ENCODE data around the gene TMEM145. TPM values are rescaled to one million over a fixed set of nuclear protein-coding genes. Genes with fewer than 3 reads are reported as not detected.

Gene TMEM145
- total RNA-seq, 1 donor from 2014 or later = not detected

GRCh38 chr19:42268704-42269477, 44.2 kb upstream of the TMEM145 start, which contains the start of gene CIC:
TSS of gene CIC (plus strand) at chr19:42269252. CDS start at chr19:42271784, 2,532 bp downstream.
- no peaks in the 10 kb centered on the region for H4K20me1 ChIP-seq (ENCODE audit: insufficient read depth, low read length)
- H3K27ac ChIP-seq (ENCODE audit: low read depth, low read length) = peak within 1 kb of the TSS; percentile 100
- Mint-ChIP-seq H3K27ac (ENCODE audit: unreplicated experiment) (peak within 1 kb of the TSS; percentile 92), H3K27me3 (ENCODE audit: low read depth, unreplicated experiment) (no peaks in the 10 kb centered on the region), H3K4me1 (ENCODE audit: low read depth, unreplicated experiment) (peaks cover 15% of the 10 kb centered on the region), H3K36me3 (ENCODE audit: low read depth, unreplicated experiment) (peaks cover 4% of the 10 kb centered on the region), H3K4me3 (ENCODE audit: unreplicated experiment) (peak within 1 kb of the TSS; percentile 86), H3K9me3 (ENCODE audit: unreplicated experiment) (no peaks in the 10 kb centered on the region)
- H3K36me3 ChIP-seq (ENCODE audit: insufficient read depth, low read length) = no peaks in the 10 kb centered on the region
- peak within 1 kb of the TSS; percentile 95 for H3K9ac ChIP-seq (ENCODE audit: low read length)
- no peaks in the 10 kb centered on the region for H3K27me3 ChIP-seq (ENCODE audit: insufficient read depth, low read length)
- peak within 1 kb of the TSS; percentile 84 for H2AFZ ChIP-seq (ENCODE audit: low read depth, low read length)
- peak within 1 kb of the TSS; percentile 100 for H3K4me2 ChIP-seq (ENCODE audit: low read length)
- FAIRE-seq (peak; percentile 97), DNase-seq (ENCODE audit: low read depth) (peak; percentile 100)
- no peaks in the 10 kb centered on the region for H3K9me3 ChIP-seq (ENCODE audit: insufficient read depth, low read depth, low read length)
- TF ChIP-seq, protein P1, sequence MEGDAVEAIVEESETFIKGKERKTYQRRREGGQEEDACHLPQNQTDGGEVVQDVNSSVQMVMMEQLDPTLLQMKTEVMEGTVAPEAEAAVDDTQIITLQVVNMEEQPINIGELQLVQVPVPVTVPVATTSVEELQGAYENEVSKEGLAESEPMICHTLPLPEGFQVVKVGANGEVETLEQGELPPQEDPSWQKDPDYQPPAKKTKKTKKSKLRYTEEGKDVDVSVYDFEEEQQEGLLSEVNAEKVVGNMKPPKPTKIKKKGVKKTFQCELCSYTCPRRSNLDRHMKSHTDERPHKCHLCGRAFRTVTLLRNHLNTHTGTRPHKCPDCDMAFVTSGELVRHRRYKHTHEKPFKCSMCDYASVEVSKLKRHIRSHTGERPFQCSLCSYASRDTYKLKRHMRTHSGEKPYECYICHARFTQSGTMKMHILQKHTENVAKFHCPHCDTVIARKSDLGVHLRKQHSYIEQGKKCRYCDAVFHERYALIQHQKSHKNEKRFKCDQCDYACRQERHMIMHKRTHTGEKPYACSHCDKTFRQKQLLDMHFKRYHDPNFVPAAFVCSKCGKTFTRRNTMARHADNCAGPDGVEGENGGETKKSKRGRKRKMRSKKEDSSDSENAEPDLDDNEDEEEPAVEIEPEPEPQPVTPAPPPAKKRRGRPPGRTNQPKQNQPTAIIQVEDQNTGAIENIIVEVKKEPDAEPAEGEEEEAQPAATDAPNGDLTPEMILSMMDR (IDR thresholded peaks at IDR 0.05; ENCODE audit: insufficient read depth, low read depth, low read length) = no peak
- TF ChIP-seq EZH2 (IDR thresholded peaks at IDR 0.05; ENCODE audit: insufficient read depth, low read length) = no peak
- H3K4me3 ChIP-seq (ENCODE audit: insufficient read depth, low read depth, low read length) = peak within 1 kb of the TSS; percentile 86
- peaks cover 25% of the 10 kb centered on the region for H3K4me1 ChIP-seq (ENCODE audit: insufficient read depth, low read length)
- peaks cover 46% of the 10 kb centered on the region for H3K79me2 ChIP-seq (ENCODE audit: insufficient read depth, low read length)

- Histone ChIP-seq H3K4me3 (ENCODE audit: insufficient read depth, low read depth, low read length) (peak overlapping the region; percentile 86), H3K36me3 (ENCODE audit: insufficient read depth, low read length) (peaks cover under 1% of the 10 kb centered on the region), H3K4me1 (ENCODE audit: insufficient read depth, low read length) (peaks cover 25% of the 10 kb centered on the region), H3K4me2 (ENCODE audit: low read length) (peak overlapping the region; percentile 100), H4K20me1 (ENCODE audit: insufficient read depth, low read length) (peaks cover 8% of the 10 kb centered on the region), H3K27me3 (ENCODE audit: insufficient read depth, low read length) (no peaks in the 10 kb centered on the region), H3K9ac (ENCODE audit: low read length) (peak overlapping the region; percentile 95), H3K79me2 (ENCODE audit: insufficient read depth, low read length) (peaks cover 54% of the 10 kb centered on the region), H3K9me3 (ENCODE audit: insufficient read depth, low read depth, low read length) (no peaks in the 10 kb centered on the region), H2AFZ (ENCODE audit: low read depth, low read length) (no peak overlapping the region), H3K27ac (ENCODE audit: low read depth, low read length) (peak overlapping the region; percentile 92)
- Mint-ChIP-seq H3K27ac (ENCODE audit: unreplicated experiment) (peak overlapping the region; percentile 92), H3K27me3 (ENCODE audit: low read depth, unreplicated experiment) (no peaks in the 10 kb centered on the region), H3K4me1 (ENCODE audit: low read depth, unreplicated experiment) (peaks cover 17% of the 10 kb centered on the region), H3K36me3 (ENCODE audit: low read depth, unreplicated experiment) (peaks cover 4% of the 10 kb centered on the region), H3K4me3 (ENCODE audit: unreplicated experiment) (peak overlapping the region; percentile 86), H3K9me3 (ENCODE audit: unreplicated experiment) (no peaks in the 10 kb centered on the region)
- TF ChIP-seq, protein P1 (IDR thresholded peaks at IDR 0.05; ENCODE audit: insufficient read depth, low read depth, low read length) = no peak
- TF ChIP-seq EZH2 (IDR thresholded peaks at IDR 0.05; ENCODE audit: insufficient read depth, low read length) = no peak
- FAIRE-seq (no peak), DNase-seq (ENCODE audit: low read depth) (no peak)
These were observed 43.4 kb upstream of the TMEM145 start for GRCh38 chr19:42269478-42270345.
